Measurements from ENCODE around the gene PTPN5. TPM values are rescaled to one million over a fixed set of nuclear protein-coding genes. Genes with fewer than 3 reads are reported as not detected.

Gene PTPN5
- total RNA-seq, 2 experiments from 2014 or later: not detected

DNA sequence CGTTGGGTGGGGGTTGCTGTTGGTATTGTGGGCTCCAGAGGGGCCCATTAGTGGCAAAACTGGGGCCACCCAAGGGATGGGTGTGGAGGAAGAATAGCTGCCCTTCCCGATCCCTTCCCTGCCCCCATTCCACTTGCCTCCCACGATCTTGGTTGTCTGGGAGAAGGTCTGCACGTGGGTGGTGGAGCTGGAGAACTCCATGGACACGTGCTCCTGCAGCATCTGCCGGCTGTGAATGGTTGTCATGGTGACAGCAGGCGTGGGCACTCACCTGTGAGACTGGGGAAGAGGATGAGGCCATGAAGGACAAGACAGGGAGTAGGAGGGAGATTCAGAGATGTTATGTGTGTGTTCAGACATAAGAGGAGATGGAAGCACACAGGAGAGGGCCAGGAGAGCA is 67.6 kb downstream of the PTPN5 start:
- POLR2A ChIA-PET: no interaction called here
- DNase-seq (ENCODE audit: low spot score): no peak
- Histone ChIP-seq H3K9me2 (ENCODE audit: insufficient read depth, low read length) (no peaks in the 10 kb centered on the region), H3K4me3 (ENCODE audit: low read depth, low read length, poor library complexity, severe bottlenecking) (no peak overlapping the region), H2AFZ (ENCODE audit: low read length) (no peak overlapping the region), H3K9me3 (ENCODE audit: low read length) (no peaks in the 10 kb centered on the region), H3K36me3 (ENCODE audit: insufficient read depth, low read length) (no peaks in the 10 kb centered on the region), H4K20me1 (ENCODE audit: insufficient read depth, low read length) (no peaks in the 10 kb centered on the region), H3K4me1 (ENCODE audit: insufficient read depth, low read length, poor library complexity, severe bottlenecking) (peaks cover 5% of the 10 kb centered on the region), H3K27ac (ENCODE audit: low read depth, low read length, poor library complexity, severe bottlenecking) (no peak overlapping the region), H3K79me2 (ENCODE audit: insufficient read depth, low read depth, low read length) (no peaks in the 10 kb centered on the region), H3K4me2 (ENCODE audit: low read length) (no peak overlapping the region)
- CTCF ChIA-PET (ENCODE audit: unreplicated experiment): no interaction called here
- BruUV-seq (replicated peaks): no TSS peak
- intact Hi-C loops (cut with micrococcal nuclease; ENCODE audit: unreplicated experiment): no loop called here
- TF ChIP-seq CTCF (conservative IDR thresholded peaks at IDR 0.05; ENCODE audit: low read length): no peak
- no peak for TF ChIP-seq EZH2phosphoT487 (IDR thresholded peaks at IDR 0.05; ENCODE audit: borderline replicate concordance, low read depth, low read length)

- H3K9me3 ChIP-seq (ENCODE audit: low read length): no peaks in the 10 kb centered on the region
- H3K79me2 ChIP-seq (ENCODE audit: insufficient read depth, low read depth, low read length): no peaks in the 10 kb centered on the region
- H3K4me1 ChIP-seq (ENCODE audit: insufficient read depth, low read length, poor library complexity, severe bottlenecking): no peaks in the 10 kb centered on the region
- no peak overlapping the region; the same call in 1 of the 2 replicates for H2AFZ ChIP-seq (ENCODE audit: low read length)
- TF ChIP-seq EZH2phosphoT487 (IDR thresholded peaks at IDR 0.05; ENCODE audit: borderline replicate concordance, low read depth, low read length): no peak
- TF ChIP-seq CTCF (conservative IDR thresholded peaks at IDR 0.05; ENCODE audit: low read length): peak; percentile 62
- no peaks in the 10 kb centered on the region for H3K9me2 ChIP-seq (ENCODE audit: insufficient read depth, low read length)
- intact Hi-C loops (cut with micrococcal nuclease; ENCODE audit: unreplicated experiment): no loop called here
- ChIA-PET POLR2A (interaction anchor here (0.7 to 1.1 kb wide), 5 partner anchors 10 to 468 kb away, joined by 3 to 6 read pairs (median 5); no protein-coding TSS in a partner anchor), CTCF (ENCODE audit: unreplicated experiment) (interaction anchor here (0.5 to 1.3 kb wide), 5 partner anchors 9 to 1555 kb away, joined by 3 to 6 read pairs (median 3); no protein-coding TSS in a partner anchor)
- H4K20me1 ChIP-seq (ENCODE audit: insufficient read depth, low read length): no peaks in the 10 kb centered on the region
- H3K36me3 ChIP-seq (ENCODE audit: insufficient read depth, low read length): no peaks in the 10 kb centered on the region
- H3K27ac ChIP-seq (ENCODE audit: low read depth, low read length, poor library complexity, severe bottlenecking): no peak overlapping the region
- DNase-seq (ENCODE audit: low spot score): no peak
- H3K4me2 ChIP-seq (ENCODE audit: low read length): no peak overlapping the region
- no peak overlapping the region for H3K4me3 ChIP-seq (ENCODE audit: low read depth, low read length, poor library complexity, severe bottlenecking)
- BruUV-seq (replicated peaks): no TSS peak
These were observed 69.3 kb downstream of the PTPN5 start for GRCh38 chr11:18722293-18722637.

DNA sequence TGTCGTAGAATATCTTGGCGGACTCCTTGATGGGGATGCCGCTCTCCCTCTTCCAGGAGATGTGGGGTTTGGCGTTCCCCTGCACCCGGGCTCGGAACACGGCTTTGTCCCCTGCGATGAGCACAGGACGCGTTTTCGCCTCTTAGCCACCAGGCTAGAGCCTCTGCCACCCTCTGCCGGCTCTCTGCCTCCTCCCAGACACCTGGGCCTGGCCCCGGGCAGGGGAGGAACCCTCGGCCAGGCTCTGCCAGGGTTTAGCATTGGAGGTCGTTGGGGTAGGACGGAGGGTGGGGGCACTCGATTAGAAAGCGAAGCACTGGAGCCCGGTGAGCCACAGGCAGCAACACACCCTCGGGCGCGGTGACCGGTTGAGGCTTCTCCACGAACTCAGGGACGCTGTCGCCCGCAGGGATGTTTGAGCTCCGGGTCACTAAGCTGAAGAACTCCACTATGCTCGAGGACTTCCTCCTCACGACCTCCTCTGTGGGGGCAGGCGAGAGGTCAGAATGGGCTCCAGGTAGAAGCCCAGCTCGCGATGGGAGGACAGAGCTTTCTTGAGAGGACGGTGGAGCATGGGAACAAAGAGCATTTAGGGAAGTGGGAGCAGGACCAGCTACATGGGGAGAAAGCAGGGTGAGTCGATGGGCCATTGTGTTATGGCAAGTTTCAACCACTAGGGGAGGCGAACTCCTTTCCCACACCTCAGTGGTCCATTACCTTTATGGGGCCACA is 69.9 kb downstream of the PTPN5 start:
- Histone ChIP-seq H3K27ac (ENCODE audit: low read depth, low read length, poor library complexity, severe bottlenecking) (no peak overlapping the region), H3K9me3 (ENCODE audit: low read length) (no peaks in the 10 kb centered on the region), H3K4me3 (ENCODE audit: low read depth, low read length, poor library complexity, severe bottlenecking) (no peak overlapping the region), H2AFZ (ENCODE audit: low read length) (peak overlapping the region; percentile 66), H3K36me3 (ENCODE audit: insufficient read depth, low read length) (no peaks in the 10 kb centered on the region), H3K4me1 (ENCODE audit: insufficient read depth, low read length, poor library complexity, severe bottlenecking) (no peaks in the 10 kb centered on the region), H3K9me2 (ENCODE audit: insufficient read depth, low read length) (no peaks in the 10 kb centered on the region), H3K79me2 (ENCODE audit: insufficient read depth, low read depth, low read length) (no peaks in the 10 kb centered on the region), H3K4me2 (ENCODE audit: low read length) (peak overlapping the region; percentile 50; the same call in 1 of the 2 replicates), H4K20me1 (ENCODE audit: insufficient read depth, low read length) (no peaks in the 10 kb centered on the region)
- TF ChIP-seq CTCF (conservative IDR thresholded peaks at IDR 0.05; ENCODE audit: low read length): peak; percentile 80
- no peak for TF ChIP-seq EZH2phosphoT487 (IDR thresholded peaks at IDR 0.05; ENCODE audit: borderline replicate concordance, low read depth, low read length)
- ChIA-PET POLR2A (interaction anchor here (0.7 to 1.1 kb wide), 5 partner anchors 10 to 467 kb away, joined by 3 to 6 read pairs (median 5); no protein-coding TSS in a partner anchor), CTCF (ENCODE audit: unreplicated experiment) (interaction anchor here (0.6 to 1.3 kb wide), 6 partner anchors 9 to 181 kb away, joined by 3 to 6 read pairs (median 4); no protein-coding TSS in a partner anchor)
- intact Hi-C loops (cut with micrococcal nuclease; ENCODE audit: unreplicated experiment): no loop called here
- no TSS peak for BruUV-seq (replicated peaks)
- DNase-seq (ENCODE audit: low spot score): peak; percentile 48
